GM19455 (cell line): ENCODE results near the gene NUP62.
"Not testable (repeated sequence)": the region's sequence is repeated elsewhere in the genome, so short reads cannot be mapped to it uniquely, and the experiment has no call there.

ENCODE experiments used
- ATAC-seq: cut with Tn5 transposase; IDR thresholded peaks from one replicate; pipeline ENCODE4 v1.9.1; 2021; ENCODE audit not compliant: unreplicated experiment

Gene NUP62

GRCh38 chr19:49951806-49952478 is 22.6 kb upstream of the NUP62 start:
- no peak for ATAC-seq

- ATAC-seq = no peak
Observed at GRCh38 chr19:49950956-49951526, 21.7 kb upstream of the NUP62 start.

DNA sequence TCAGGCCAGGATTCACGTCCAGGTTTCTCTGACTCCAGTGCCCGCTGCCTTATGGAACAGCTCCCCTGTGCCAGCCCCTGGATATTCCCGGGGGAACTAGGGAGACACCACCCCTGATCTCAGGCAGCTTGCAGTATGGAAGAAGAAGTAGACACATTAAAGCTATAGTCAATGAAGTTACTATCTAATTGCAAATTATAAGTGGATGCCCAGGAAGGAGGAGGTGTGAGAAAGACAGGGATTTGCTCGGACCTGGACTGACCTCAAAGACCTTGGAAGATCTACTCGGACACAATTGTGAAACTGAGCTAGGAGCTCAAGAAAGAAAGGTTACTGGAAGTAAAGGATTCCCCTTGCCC is 21.3 kb upstream of the NUP62 start:
- ATAC-seq = no peak

DNA sequence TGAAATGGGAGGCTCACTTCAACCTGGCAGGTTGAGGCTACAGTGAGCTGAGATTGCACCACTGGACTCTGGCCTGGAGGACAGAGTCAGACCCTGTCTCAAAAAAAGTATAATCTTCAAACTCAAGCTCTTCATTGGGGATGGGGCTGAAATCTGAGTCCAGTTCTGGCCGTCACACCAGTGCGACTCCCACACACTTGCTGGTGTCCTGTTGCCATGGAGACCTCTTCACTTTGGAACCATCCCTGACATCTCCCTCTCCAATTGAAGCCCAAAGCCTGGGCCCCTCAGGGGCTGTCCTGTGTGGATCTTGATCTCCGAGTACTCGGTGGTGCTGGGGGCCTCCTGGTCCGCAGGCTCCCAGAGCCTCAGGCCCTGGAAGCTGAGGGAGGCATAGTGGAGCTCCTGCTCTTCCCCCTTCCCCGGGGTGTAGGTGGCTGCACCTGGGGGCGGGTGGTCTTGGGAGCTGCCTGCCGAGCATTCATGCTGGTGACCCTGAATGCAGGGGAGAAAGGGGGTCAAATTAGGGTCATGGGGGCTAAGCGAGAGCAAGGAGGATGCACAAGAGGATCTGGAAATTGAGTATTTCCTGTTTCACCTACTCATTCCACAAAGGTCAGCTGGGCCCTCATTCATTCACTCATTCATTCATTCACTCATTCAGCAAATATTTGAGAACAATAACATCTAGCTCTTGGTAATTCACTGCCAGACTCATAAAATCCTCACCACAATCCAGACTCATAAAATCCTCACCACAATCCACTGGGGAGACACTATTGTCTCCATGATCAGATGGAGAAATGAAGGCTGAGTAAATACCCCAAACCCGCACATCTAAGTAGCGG is 20.7 kb upstream of the NUP62 start:
- ATAC-seq = no peak

GRCh38 chr19:49946415-49946814 is 17.1 kb upstream of the NUP62 start:
- ATAC-seq = no peak

- not testable (repeated sequence) for ATAC-seq
Observed at GRCh38 chr19:49944567-49944966, 15.3 kb upstream of the NUP62 start.

GRCh38 chr19:49940482-49940791 is 11.1 kb upstream of the NUP62 start:
- ATAC-seq = no peak

DNA sequence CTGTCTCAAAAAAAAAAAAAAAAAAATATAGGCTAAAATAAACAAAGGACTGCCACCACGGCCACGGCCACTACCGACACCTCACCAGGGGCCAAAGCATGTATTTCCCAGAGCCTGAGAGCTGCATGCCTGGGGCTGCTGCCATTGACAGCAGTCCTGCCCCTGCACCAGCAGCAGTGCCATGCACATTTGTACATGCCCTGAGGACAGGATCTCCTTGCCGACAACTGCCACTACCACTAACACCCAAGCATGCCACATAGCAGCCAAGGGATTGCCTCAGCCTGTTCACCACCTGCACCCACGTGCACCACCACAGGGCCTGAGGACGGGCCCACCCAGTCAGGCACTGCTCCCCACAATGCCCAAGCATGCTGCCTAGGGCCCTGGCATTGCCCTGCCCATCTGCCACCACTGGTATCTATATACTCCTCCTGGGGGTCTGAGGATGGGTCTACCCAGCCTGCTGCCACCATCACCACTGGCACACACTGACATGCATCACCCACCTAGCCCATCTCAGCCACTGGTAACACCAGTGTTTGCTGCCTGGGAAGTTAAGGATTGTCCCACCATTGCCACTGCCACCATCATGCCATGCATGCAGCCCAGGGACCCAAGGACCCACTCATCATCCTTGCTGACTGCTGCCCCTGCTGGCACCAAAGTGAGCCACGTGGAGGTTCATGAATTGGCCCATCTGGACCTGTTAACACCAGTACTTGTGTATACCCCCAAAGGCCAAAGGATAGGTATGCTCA is 10.6 kb upstream of the NUP62 start:
- no peak for ATAC-seq

DNA sequence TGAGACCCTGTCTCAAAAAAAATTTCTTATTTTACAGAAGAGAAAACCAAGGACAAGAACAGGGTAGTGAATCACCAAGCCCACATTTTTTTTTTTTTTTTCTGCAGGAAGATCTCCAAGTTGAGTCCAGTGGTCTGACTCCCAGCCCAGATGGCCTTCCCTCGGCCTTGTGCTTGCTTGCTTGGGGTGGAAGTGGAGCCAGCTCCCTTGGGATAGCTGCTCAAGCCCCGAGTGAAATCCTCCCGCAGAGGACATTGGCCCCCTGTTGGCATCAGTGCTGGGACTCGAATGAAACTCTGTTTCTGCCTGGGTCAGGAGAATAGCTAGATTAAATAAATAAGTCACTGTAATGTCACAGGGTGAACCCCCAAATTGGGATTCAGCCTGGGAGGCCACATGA is 9.4 kb upstream of the NUP62 start:
- ATAC-seq = no peak

DNA sequence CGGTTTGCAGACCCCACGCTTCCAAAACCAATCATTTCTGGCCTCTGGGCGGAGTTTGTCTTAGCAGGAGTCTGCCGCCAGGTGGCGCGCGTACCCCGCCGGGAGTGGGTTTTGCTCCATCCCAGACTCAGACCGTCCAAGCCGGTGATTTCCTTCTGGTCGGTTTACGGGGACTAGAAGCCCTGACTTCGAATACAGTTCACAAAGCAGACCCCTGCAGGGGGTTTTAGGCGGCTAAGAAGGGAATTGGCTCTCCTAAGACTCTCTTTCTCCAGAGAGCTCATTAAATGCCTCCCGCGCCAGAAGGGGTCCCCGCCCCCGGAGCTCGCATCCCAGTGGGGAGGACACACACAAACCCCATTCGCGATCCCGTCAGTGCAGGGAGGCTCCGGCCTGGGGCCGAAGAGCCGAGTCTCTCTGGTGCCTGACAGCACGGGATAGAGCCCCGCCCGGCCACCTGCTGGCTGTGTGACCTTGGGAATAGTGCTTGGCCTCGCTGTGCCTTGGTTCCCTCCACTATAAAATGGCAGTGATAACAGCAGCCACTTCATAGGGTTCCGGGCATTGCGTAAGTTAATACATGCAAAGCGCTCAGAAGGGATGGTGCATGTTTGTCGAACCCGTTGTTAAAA is 8.6 kb upstream of the NUP62 start:
- no peak for ATAC-seq

- ATAC-seq = no peak
Observed at GRCh38 chr19:49936549-49936948, 7.2 kb upstream of the NUP62 start.

- no peak for ATAC-seq
Observed at GRCh38 chr19:49933643-49934042, 4.3 kb upstream of the NUP62 start.

DNA sequence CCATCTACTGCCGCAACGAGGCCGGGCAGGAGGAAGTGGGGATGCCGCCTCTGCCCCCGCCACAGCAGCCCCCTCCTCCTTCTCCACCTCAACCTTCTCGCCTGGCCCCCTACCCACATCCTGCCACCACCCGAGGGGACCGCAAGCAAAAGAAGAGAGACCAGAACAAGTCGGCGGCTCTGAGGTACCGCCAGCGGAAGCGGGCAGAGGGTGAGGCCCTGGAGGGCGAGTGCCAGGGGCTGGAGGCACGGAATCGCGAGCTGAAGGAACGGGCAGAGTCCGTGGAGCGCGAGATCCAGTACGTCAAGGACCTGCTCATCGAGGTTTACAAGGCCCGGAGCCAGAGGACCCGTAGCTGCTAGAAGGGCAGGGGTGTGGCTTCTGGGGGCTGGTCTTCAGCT is 3.4 kb upstream of the NUP62 start:
- ATAC-seq = no peak

DNA sequence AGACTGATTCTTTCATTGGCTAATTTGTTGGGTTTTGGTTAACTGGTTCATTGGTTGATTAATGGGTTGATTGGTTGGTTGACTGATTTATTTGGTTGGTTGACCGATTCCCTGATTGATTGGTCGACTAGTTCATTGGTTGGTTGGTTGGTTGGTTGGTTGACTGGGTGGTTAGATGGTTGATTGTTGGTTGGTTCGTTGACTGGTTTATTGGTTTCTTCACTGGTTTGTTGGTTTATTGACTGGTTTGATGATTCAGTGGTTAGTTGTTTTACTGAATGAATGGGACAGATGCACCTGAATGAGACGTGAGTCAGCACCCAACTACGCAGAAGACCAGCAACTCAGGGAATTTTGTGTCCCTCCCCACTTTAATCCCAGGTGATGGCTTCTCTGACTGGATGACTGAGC is 2.7 kb upstream of the NUP62 start:
- ATAC-seq = no peak

GRCh38 chr19:49931293-49932040 is 2.2 kb upstream of the NUP62 start:
- no peak for ATAC-seq

DNA sequence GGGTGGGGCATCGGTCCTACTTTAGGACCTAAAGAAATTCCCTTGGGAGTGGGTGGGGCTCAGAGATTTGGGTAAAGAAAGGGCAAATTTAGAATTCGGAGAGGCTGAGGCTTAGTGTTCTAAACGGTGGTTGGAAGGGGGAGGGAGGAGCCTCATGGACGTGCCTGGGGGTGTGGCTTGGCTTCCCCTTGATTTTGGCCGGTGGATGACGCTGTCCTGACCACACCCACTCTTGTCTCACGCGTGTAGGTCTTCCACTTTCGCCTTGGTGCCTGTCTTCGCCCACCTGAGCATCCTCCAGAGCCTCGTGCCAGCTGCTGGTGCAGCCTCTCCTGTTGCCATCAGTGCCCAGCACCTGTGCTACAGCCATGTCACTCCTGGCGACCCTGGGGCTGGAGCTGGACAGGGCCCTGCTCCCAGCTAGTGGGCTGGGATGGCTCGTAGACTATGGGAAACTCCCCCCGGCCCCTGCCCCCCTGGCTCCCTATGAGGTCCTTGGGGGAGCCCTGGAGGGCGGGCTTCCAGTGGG is 1.2 kb upstream of the NUP62 start:
- ATAC-seq = no peak

- peak; percentile 59 for ATAC-seq
Observed at GRCh38 chr19:49929611-49930482, 543 bp upstream of the NUP62 start.

- no peak for ATAC-seq
Observed at GRCh38 chr19:49927526-49928264, 1.6 kb downstream of the NUP62 start.

DNA sequence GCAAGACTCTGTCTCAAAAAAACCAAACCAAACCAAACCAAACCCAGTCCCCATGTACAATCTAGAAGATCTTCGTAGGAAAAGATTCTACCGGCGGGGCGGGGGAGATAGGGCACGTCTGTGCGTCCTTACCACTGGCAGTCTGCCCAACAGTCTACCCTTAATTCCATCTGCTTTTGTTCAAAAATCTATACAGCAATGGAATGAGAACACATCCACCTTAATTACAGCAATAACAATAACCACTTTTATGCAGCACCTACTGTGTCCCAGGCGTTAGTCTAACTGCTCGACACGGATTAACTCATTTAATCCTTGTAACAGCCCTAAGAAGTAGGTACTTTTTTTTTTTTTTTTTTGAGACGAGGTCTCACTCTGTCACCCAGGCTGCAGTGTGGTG is 2.8 kb downstream of the NUP62 start:
- ATAC-seq = no peak
